ENCODE measurements around the gene GFOD2. TPM values are rescaled to one million over a fixed set of nuclear protein-coding genes. Genes with fewer than 3 reads are reported as not detected.

GFOD2 gene
- total and polyA plus RNA-seq, 2 of the 13 experiments (the other 11 are each of a cell fraction or from before 2014, with no cell fraction given) = 11.1 to 17.2 TPM

GRCh38 chr16:67667817-67668494, 51.2 kb downstream of the GFOD2 start (continued):
- TF ChIP-seq ATM (IDR thresholded peaks at IDR 0.05; ENCODE audit: borderline replicate concordance) (no peak), ZNF766 (CRISPR knock-in tag; IDR thresholded peaks at IDR 0.05; ENCODE audit: borderline replicate concordance) (no peak), ZFP41 (CRISPR knock-in tag; IDR thresholded peaks at IDR 0.05; ENCODE audit: borderline replicate concordance) (no peak), ATF1 (CRISPR knock-in tag; IDR thresholded peaks at IDR 0.05) (no peak), ZBED4 (CRISPR knock-in tag; IDR thresholded peaks at IDR 0.05; ENCODE audit: borderline replicate concordance) (no peak; the same call in 1 of the 2 replicates), BRCA1 (CRISPR knock-in tag; IDR thresholded peaks at IDR 0.05) (0 out of 2 replicates have a peak, but pooled peaks have one; percentile 39), ELF4 (CRISPR knock-in tag; IDR thresholded peaks at IDR 0.05; ENCODE audit: borderline replicate concordance) (no peak), ZNF572 (CRISPR knock-in tag; IDR thresholded peaks at IDR 0.05) (no peak), TFDP2 (CRISPR knock-in tag; IDR thresholded peaks at IDR 0.05) (peak; percentile 73), NONO (IDR thresholded peaks at IDR 0.05) (no peak), NONO (CRISPR knock-in tag; conservative IDR thresholded peaks at IDR 0.05) (peak; percentile 56; the same call in 1 of the 2 replicates), PHF5A (CRISPR knock-in tag; IDR thresholded peaks at IDR 0.05; ENCODE audit: low read depth, unreplicated experiment) (no peak), TERF1 (CRISPR knock-in tag; IDR thresholded peaks at IDR 0.05) (no peak), ZNF703 (CRISPR knock-in tag; IDR thresholded peaks at IDR 0.05; ENCODE audit: borderline replicate concordance) (no peak), ZNF383 (CRISPR knock-in tag; IDR thresholded peaks at IDR 0.05; ENCODE audit: borderline replicate concordance) (peak; percentile 74), ZNF280B (CRISPR knock-in tag; IDR thresholded peaks at IDR 0.05; ENCODE audit: borderline replicate concordance) (no peak), ZNF614 (CRISPR knock-in tag; IDR thresholded peaks at IDR 0.05; ENCODE audit: borderline replicate concordance) (peak; percentile 94; the same call in 1 of the 2 replicates)
- TF ChIP-seq, protein P1, sequence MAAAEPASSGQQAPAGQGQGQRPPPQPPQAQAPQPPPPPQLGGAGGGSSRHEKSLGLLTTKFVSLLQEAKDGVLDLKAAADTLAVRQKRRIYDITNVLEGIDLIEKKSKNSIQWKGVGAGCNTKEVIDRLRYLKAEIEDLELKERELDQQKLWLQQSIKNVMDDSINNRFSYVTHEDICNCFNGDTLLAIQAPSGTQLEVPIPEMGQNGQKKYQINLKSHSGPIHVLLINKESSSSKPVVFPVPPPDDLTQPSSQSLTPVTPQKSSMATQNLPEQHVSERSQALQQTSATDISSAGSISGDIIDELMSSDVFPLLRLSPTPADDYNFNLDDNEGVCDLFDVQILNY (CRISPR knock-in tag; conservative IDR thresholded peaks at IDR 0.05) = no peak
- TF ChIP-seq, protein P2, sequence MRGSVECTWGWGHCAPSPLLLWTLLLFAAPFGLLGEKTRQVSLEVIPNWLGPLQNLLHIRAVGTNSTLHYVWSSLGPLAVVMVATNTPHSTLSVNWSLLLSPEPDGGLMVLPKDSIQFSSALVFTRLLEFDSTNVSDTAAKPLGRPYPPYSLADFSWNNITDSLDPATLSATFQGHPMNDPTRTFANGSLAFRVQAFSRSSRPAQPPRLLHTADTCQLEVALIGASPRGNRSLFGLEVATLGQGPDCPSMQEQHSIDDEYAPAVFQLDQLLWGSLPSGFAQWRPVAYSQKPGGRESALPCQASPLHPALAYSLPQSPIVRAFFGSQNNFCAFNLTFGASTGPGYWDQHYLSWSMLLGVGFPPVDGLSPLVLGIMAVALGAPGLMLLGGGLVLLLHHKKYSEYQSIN (CRISPR knock-in tag; IDR thresholded peaks at IDR 0.05; ENCODE audit: borderline replicate concordance) = no peak
